Psoas muscle (tissue), 8 donors: ENCODE measurements around the gene TSSK3. TPM values are rescaled to one million over a fixed set of nuclear protein-coding genes. Genes with fewer than 3 reads are reported as not detected.

ENCODE experiments used
- ATAC-seq, 4 donors: fragments of 200-7000 bp; cut with Tn5 transposase; one replicate each; pipeline ENCODE4 v1.9.1; 2020; ENCODE audit warnings: moderate library complexity in 3 of 4, mild to moderate bottlenecking in 2 of 4
- DNase-seq, 2 donors: peaks; one replicate each; pipeline ENCODE4 v3.0.0-alpha.2; 2020
- H3K27ac ChIP-seq: fragments of 200-600 bp; one replicate; pipeline ENCODE4 v1.8.0; 2022
- H3K27me3 ChIP-seq, 3 donors: fragments of 200-600 bp in 1 of 3; one replicate each; pipeline versions ENCODE4 v1.6.1 to v1.8.0; 2013 to 2022; ENCODE audit warnings: low read length in 2 of 3, mild to moderate bottlenecking in 2 of 3, moderate library complexity in 1 of 3; ENCODE audit not compliant: insufficient read depth in 3 of 3
- H3K36me3 ChIP-seq, 2 donors: fragments of 200-600 bp in 1 of 2; one replicate each; pipeline versions ENCODE4 v1.6.1 to v1.8.0; 2013 to 2022; ENCODE audit warnings: low read depth in 1 of 2, mild to moderate bottlenecking in 1 of 2, moderate library complexity in 1 of 2; ENCODE audit not compliant: insufficient read depth in 1 of 2
- H3K4me1 ChIP-seq: fragments of 200-600 bp; one replicate; pipeline ENCODE4 v1.8.0; 2022
- H3K4me3 ChIP-seq: fragments of 200-600 bp; one replicate; pipeline ENCODE4 v1.8.0; 2022; ENCODE audit warnings: mild to moderate bottlenecking
- H3K9me3 ChIP-seq: fragments of 200-600 bp; one replicate; pipeline ENCODE4 v1.8.0; 2022
- WGBS, 3 donors: extraction: QIAGEN DNeasy Blood & Tissue Kit; methylation state at CpG; one replicate each; pipeline versions ENCODE4 v1.1.6 to v1.1.7; 2013; 5-methylcytosine and 5-hydroxymethylcytosine counted together
- intact Hi-C, 2 donors: fragments of 100-400 bp; cut with DNase I; formaldehyde crosslinking; loops; one replicate each; pipeline versions ENCODE4 v1.11.0 to v1.14.2; 2022
- long read RNA-seq, 2 donors: library from polyadenylated mRNA; unstranded; transcript quantifications; one replicate each; pipeline ENCODE4 v2.0.0, GENCODE V29; 2021
- polyA plus RNA-seq, 3 donors: library from polyadenylated mRNA; stranded (reverse); fragments of 200-250 nt; gene quantifications; one replicate each; pipeline ENCODE4 v1.2.3, GENCODE V29; 2013
- total RNA-seq, 4 donors: library from RNA; stranded (reverse); fragmentation: NEBNext Ultra II Directional in 2 of 4; extraction: Animal tissue kit (Norgen Biotek cat#: 25700) in 2 of 4; gene quantifications; one replicate each; pipeline versions ENCODE4 v1.2.1 to v1.2.4, GENCODE V29; 2021 to 2023
- TF ChIP-seq, protein P1 (sequence below): fragments of 200-600 bp; IDR thresholded peaks from one replicate; pipeline ENCODE4 v1.8.0; 2022; ENCODE audit warnings: antibody characterized with exemption
- donor health status: healthy with polysubstance abuse.
- donor health status: DM: no; HTN: no; CAD: no; lungs with moderate emphysema.
- donor health status: Bipolar disorder and iron deficiency.
- donor health status: healthy.
- donor health status: DM: yes; HTN: yes; CAD: no.
- donor health status: DM: no; HTN: no; CAD: no.
- donor health status: DM: no; HTN: no; CAD: no.
- donor health status: DM: yes; HTN: yes; CAD: no.

Gene TSSK3, protein sequence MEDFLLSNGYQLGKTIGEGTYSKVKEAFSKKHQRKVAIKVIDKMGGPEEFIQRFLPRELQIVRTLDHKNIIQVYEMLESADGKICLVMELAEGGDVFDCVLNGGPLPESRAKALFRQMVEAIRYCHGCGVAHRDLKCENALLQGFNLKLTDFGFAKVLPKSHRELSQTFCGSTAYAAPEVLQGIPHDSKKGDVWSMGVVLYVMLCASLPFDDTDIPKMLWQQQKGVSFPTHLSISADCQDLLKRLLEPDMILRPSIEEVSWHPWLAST
- 1 to 10 TPM in 1 of 4 donors, not detected in 3; 1.5 TPM for total RNA-seq
- 1 to 10 TPM in 1 of 3 donors, under 1 TPM in 2; 0.10 to 4.0 (median 0.12) TPM for polyA plus RNA-seq
- long read RNA-seq, donor 1, partial matches to known transcripts, result 0 of 1 reads
- long read RNA-seq, donor 1, other reads (novel, unspliced or antisense), result 1 of 1 reads
- long read RNA-seq, donor 2, result 0 reads

DNA sequence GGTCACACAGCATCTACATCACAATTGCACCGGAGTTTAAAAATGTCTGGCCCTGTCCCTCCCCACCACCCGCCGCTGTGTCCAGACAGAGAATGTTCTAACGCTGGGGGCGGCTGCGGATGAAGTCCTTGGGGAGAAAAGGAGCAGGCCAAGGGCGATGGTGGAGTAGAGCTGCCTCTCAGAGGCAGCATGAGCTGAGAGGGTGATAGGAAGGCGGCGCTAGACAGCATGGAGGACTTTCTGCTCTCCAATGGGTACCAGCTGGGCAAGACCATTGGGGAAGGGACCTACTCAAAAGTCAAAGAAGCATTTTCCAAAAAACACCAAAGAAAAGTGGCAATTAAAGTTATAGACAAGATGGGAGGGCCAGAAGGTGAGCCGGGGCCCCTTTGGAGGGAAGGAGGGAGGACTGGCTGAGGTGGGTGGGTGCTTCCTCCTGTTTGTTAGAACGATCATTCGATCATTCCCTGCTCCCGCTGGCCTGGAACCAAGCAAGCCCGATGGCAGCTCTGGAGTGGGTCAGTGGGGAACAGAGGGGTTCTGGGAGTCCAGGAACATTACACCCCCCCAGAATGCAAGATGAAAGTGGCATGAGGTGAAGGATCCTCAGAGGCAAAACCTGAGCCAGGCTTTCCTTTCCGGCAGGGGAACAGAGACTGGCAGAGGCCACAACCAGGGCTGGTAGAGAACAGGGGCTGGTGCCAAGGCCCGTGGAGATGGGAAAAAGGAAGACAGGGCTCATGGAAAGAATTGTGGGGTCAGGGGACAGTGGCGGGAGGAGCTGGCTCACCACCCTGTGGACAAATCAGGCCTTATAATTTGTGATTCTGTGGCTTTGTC lies at the start of gene TSSK3, which contains the start of gene FAM229A:
TSS of gene TSSK3 (plus strand) at position 66 of the 840 bp plus-strand sequence. CDS start at position 229, 163 bp downstream.
TSS of gene FAM229A (minus strand) at position 12 of the 840 bp plus-strand sequence. CDS start 394 bp downstream, outside the sequence.
- whole genome bisulfite sequencing, 3 donors, result 49 to 60% (median 52%) methylated on average over 17 of the region's 17 CpGs
- Histone ChIP-seq H3K9me3 (no peaks in the 10 kb centered on the region), H3K27me3 (no peaks in the 10 kb centered on the region), H3K36me3 (peaks cover 4 to 45% of the 10 kb centered on the region in 2 donors), H3K27ac (peak within 1 kb of the TSS; percentile 13), H3K4me3 (peak within 1 kb of the TSS; percentile 59), H3K4me1 (no peaks in the 10 kb centered on the region)
- TF ChIP-seq, protein P1, sequence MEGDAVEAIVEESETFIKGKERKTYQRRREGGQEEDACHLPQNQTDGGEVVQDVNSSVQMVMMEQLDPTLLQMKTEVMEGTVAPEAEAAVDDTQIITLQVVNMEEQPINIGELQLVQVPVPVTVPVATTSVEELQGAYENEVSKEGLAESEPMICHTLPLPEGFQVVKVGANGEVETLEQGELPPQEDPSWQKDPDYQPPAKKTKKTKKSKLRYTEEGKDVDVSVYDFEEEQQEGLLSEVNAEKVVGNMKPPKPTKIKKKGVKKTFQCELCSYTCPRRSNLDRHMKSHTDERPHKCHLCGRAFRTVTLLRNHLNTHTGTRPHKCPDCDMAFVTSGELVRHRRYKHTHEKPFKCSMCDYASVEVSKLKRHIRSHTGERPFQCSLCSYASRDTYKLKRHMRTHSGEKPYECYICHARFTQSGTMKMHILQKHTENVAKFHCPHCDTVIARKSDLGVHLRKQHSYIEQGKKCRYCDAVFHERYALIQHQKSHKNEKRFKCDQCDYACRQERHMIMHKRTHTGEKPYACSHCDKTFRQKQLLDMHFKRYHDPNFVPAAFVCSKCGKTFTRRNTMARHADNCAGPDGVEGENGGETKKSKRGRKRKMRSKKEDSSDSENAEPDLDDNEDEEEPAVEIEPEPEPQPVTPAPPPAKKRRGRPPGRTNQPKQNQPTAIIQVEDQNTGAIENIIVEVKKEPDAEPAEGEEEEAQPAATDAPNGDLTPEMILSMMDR, result no peak
- intact Hi-C loops, result no loop called here
- ATAC-seq (no peak), DNase-seq (no peak)

DNA sequence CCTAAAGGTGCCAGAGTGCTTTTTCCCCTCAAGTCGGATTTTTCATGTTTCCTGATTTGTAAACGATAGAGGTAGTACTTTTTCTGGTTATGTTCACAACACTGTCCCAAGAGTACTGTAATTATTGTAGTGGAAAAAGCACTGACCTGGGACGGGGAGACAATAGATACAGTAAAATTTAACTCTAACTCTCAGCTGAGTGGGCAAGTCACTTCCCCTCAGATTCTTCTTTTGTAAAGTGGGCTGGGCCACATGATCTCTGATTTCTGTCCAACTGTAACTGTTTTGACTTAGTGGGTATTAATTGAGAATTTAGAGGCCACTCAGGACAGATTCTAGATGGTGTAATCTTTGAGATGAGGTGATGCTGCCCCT lies 45.4 kb upstream of the TSSK3 start:
- Histone ChIP-seq H3K9me3 (no peaks in the 10 kb centered on the region), H3K27me3 (no peaks in the 10 kb centered on the region), H3K4me3 (no peak overlapping the region), H3K36me3 (peaks cover 0 to 35% of the 10 kb centered on the region in 2 donors), H3K27ac (no peak overlapping the region), H3K4me1 (no peaks in the 10 kb centered on the region)
- TF ChIP-seq, protein P1, result no peak
- DNase-seq (no peak), ATAC-seq (no peak)
- 63 to 75% (median 73%) methylated on average over 3 of the region's 3 CpGs for WGBS, 3 donors
- intact Hi-C loops, result loop anchor here (2.0 to 10.0 kb wide), 2 partner anchors 102 kb away; no protein-coding TSS in a partner anchor

DNA sequence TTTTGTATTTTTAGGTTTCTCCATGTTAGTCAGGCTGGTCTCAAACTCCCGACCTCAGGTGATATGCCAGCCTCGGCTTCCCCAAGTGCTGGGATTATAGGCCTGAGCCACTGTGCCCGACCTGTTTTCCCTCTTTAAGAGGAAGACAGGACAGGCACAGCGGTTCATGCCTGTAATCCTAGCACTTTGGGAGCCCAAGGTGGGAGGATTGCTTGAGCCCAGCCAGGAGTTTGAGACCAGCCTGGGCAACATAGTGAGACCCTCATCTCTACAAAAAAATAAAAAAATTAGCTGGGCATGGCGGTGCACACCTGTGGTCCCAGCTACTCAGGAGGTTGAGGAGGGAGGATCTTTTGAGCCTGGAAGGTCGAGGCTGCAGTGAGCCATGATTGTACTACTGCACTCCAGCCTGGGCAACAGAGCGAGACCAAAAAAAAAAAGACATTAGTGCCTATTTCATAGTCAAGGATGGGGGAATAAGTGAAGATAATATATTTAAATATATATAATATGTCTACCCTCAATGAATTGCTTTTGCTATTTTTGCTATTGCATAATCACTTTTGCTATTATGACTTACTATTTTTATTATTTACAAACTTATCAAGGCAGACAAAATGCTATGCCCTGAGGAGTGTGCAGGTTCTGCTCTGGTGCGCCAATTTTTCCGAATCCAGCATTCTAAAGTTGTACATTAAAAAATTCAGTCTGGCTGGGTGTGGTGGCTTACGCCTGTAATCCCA lies 44.0 kb upstream of the TSSK3 start:
- 96% methylated on average over 10 of the region's 10 CpGs for WGBS, 3 donors
- no peak overlapping the region for H3K27ac ChIP-seq
- H3K4me3 ChIP-seq, result no peak overlapping the region
- ATAC-seq, result no peak
- H3K9me3 ChIP-seq, result no peaks in the 10 kb centered on the region
- H3K27me3 ChIP-seq, result no peaks in the 10 kb centered on the region
- TF ChIP-seq, protein P1, result no peak
- no peaks in the 10 kb centered on the region for H3K4me1 ChIP-seq
- peaks cover 0 to 40% of the 10 kb centered on the region in 2 donors for H3K36me3 ChIP-seq
- DNase-seq, result no peak
- intact Hi-C loops, result loop anchor here in 1 of 2 donors (10.0 kb wide), 1 partner anchor 103 kb away; no protein-coding TSS in a partner anchor

DNA sequence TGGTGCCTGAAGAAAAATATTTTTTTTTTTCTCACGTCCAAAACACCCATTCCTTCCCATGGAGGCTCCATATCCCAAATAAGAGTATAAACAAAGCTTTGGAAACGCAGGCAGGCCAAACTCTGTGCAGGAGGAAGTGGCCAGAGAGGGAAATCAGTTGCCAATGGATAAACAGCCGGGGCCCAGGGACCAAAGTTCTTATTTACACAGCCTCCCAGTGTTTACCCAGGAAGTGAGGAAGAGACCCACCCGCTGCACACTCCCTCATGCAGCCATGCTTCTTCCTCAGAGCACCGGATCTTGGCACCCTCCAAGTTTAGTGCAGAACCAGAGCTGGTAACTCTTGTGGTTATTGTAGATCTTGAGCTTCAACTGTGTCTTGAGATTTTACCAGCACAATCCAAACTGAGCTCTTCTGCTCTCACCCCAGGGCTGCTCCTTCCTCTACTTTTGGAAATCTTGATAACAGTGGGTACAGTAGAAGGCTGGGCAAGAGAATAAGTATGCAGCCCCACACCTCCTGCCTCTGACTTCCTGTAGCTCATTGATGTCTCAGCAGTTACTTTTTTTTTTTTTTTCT lies 40.5 kb upstream of the TSSK3 start:
- no peaks in the 10 kb centered on the region for H3K4me1 ChIP-seq
- no peaks in the 10 kb centered on the region for H3K27me3 ChIP-seq
- ATAC-seq (no peak), DNase-seq (no peak)
- TF ChIP-seq, protein P1, result no peak
- no peaks in the 10 kb centered on the region for H3K9me3 ChIP-seq
- H3K36me3 ChIP-seq, result peaks cover 0 to 64% of the 10 kb centered on the region in 2 donors
- WGBS, 3 donors, result 51 to 69% (median 62%) methylated on average over 5 of the region's 5 CpGs
- no peak overlapping the region for H3K4me3 ChIP-seq
- no peak overlapping the region for H3K27ac ChIP-seq
- intact Hi-C loops, result no loop called here
